Cortex of kidney (tissue), 1 donor: ENCODE results near the gene TRIM8.

Experiments
- DNase-seq: peaks from one replicate; lab custom pipeline; 2025; lab: John Stamatoyannopoulos, UW

Gene TRIM8, protein sequence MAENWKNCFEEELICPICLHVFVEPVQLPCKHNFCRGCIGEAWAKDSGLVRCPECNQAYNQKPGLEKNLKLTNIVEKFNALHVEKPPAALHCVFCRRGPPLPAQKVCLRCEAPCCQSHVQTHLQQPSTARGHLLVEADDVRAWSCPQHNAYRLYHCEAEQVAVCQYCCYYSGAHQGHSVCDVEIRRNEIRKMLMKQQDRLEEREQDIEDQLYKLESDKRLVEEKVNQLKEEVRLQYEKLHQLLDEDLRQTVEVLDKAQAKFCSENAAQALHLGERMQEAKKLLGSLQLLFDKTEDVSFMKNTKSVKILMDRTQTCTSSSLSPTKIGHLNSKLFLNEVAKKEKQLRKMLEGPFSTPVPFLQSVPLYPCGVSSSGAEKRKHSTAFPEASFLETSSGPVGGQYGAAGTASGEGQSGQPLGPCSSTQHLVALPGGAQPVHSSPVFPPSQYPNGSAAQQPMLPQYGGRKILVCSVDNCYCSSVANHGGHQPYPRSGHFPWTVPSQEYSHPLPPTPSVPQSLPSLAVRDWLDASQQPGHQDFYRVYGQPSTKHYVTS

DNA sequence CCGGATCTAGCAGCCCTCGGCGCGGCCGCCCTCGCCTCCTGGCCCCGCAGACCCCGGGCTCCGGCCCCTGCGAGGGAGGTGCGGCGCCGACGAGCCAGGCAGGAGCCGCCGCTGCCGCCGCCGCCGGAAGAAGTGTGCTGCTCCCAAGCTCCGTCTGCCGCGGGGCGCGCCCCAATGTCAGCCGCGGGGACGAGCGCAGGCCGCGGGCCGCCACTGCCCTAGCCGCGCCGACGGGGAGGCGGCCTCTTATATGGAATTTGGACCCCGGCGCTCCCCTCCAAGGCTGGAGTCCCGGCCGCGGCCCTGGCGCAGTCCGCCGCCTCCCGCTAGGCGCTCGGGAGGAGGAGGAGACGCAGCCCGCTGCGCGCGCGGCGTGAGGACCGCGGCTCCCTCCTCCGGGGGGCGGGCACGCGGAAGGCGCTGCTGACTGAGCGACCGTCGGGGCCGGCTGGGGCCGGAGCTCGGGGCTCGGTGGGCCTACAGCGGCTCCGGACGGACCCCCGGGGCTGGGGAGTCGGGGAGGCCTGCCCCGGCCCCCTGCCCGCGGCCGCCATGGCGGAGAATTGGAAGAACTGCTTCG lies at the start of gene TRIM8:
Gene TRIM8 (plus strand): TSS at position 414 of the 580 bp plus-strand sequence. CDS start 139 bp downstream, at position 553.
- no peak for DNase-seq

- DNase-seq, result no peak
Measured at GRCh38 chr10:102595293-102595692, 49.0 kb upstream of the TRIM8 start.

- DNase-seq, result no peak
Measured at GRCh38 chr10:102595897-102596296, 48.4 kb upstream of the TRIM8 start.

DNA sequence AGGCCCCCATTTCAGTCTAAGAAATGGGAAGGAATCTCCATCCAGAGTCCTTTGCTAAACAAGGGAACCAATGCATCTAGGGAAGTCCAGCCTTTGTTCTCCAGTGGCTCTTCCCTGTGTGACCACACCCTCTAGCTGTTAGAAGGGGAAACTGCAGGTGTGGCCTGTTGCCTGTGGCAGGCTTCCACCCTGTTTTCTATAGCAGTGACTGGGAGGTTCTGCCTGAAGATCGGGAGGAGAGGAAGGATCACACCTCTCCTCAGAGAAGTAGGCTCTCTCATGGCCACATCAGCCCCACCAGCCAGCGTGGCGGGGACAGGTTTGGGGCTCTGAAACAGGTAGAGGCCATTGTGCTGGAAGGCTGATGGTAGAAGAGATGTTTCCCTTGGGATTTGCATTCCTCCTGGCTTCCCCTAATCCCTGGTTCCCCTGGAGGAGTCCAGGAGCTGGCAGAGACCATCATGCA lies 47.7 kb upstream of the TRIM8 start:
- DNase-seq, result no peak

DNA sequence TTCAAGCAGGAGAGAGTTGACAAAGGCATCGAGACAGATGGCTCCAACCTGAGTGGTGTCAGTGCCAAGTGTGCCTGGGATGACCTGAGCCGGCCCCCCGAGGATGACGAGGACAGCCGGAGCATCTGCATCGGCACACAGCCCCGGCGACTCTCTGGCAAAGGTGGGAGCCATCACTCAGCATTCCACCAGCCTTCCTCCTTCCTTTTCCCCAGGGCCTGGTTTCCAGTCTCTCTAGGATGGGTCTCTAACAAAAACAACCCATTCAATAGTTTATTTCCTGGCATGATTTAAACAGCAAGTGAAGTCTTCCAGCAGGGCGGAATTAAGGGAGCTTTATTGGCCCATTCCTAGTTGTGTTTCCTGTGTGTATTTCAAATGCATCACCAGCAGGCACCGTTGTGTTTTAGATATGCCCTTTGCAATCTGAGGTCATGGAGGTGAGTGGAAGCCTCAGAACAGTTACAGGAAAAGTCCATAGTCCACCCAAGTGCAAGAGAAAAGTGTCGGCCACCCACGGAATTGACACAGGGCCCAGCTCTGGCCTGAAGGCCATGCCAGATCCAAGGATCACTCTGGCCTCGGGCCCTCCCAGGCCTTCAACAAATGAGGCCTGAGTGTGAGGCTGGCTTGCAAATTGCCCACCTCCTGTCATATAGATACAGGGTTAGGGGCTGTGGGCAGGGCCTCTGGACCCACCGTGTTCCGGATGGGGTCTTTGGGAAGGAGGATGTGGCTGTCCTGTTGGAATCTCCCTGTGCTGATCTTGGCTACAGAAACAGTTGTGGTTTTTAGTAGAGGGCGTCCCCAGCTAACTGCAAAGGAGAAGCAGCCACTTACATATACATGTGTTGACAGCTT lies 46.9 kb upstream of the TRIM8 start:
- no peak for DNase-seq

DNA sequence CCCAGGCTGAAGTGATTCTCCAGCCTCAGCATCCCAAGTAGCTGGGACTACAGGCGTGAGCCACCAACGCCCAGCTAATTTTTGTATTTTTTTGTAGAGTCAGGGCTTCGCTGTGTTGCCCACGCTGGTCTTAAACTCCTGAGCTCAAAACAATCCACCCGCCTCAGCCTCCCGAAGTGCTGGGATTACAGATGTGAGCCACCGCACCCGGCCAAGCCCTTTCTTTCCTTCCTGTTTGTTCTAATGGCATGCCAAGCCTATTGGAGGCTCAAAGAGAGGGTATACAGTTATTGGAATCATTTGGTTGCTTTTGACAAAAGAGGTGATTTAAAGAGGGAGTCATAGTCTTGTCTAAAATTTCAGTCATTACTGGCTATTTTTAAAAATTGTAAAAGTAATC lies 46.0 kb upstream of the TRIM8 start:
- no peak for DNase-seq

DNA sequence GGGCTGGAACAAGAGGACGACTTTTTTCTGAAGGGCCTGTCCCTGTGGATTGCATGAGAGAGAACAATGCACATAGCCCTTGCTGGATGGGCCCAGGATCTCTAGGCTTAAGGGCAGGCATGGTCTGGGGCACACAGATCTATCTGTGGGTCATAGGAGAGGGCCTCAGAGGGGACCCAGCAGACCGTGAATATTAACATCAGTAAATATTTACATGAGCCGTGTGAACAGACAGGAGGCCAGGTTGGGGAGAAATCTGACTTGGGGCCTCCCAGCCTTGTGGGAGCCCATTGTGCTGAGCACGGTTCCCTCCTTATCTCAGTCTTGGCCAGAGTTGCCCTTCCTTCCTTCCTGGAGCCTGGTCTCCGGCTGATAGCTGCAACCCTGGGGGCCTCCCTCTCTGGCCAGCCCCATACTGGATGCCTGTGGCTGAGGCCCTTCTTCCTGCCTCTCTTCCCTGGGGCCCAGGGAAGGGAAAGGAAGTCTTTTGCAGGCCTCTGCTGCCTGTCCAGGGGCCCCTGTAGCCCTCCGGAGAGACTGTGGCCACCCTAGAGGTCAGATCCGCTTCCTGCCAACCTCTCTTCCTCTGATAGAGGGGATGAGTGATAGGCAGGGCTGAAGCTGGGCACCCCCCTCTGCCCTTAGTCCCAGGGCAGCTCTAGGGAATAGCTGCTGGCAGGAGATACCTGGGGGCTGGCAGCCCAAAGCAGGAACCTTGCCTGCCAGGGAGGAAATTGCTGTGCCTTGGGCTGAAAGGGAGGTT lies 44.5 kb upstream of the TRIM8 start:
- no peak for DNase-seq

GRCh38 chr10:102600816-102601215 lies 43.5 kb upstream of the TRIM8 start:
- no peak for DNase-seq

- DNase-seq, result no peak
Measured at GRCh38 chr10:102601639-102602038, 42.6 kb upstream of the TRIM8 start.

DNA sequence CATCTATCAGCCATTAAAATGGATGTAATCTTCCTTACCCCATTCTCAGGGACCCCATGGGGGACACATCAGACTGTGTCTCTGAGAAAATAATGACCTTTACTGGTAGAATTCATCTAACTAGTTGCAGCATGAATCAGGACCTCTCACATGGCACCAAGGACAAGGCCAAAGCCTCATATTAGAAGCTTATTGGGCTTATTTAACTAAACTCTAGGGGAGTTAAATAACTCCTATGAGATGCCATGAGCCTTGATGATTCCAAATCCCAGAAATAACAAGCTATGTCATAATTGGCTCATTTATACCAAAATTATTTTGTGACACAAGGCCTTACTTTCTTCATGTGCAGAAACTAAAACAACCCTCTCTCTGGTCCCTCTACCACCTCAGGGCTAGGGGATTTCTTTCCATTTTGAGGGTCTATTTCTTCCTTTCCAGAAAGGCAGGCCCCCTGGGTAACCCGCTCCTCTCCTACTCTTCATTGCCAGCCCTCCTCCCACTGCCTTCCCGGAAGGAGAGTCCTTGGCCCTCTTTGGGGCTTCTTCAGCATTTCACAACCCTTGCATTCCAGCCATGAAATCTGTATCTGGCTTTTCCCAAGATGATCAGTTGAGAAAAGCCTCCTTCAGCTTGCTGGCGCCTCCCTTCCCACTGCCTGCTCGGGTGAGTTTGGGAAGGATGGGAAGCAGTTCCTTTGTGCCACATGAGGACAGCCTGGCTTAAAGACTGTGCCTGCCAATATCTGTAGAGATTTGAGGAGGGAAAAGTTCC lies 41.8 kb upstream of the TRIM8 start:
- DNase-seq, result no peak

- DNase-seq, result no peak
Measured at GRCh38 chr10:102603946-102604345, 40.3 kb upstream of the TRIM8 start.

- no peak for DNase-seq
Measured at GRCh38 chr10:102604439-102604841, 39.8 kb upstream of the TRIM8 start.

DNA sequence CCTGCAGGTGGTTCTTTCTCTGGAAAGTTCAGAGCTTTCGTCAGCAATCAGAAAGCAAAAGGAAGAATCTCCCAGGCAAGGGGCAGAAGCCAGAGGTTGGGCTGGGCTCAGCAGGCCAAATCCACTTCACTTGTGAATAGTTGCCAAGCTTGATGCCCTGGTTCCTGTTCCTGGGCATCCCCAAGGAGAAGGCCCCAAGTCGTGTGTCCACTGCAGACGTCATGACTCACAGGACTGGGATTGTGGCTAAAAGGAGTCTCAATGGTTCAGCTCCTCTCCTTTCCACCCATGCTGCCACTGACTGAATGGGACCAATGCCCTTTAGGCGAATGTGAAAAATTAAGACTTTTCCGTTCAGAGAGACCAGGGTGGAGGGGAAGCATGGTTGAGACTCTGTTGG lies 38.6 kb upstream of the TRIM8 start:
- DNase-seq, result no peak

DNA sequence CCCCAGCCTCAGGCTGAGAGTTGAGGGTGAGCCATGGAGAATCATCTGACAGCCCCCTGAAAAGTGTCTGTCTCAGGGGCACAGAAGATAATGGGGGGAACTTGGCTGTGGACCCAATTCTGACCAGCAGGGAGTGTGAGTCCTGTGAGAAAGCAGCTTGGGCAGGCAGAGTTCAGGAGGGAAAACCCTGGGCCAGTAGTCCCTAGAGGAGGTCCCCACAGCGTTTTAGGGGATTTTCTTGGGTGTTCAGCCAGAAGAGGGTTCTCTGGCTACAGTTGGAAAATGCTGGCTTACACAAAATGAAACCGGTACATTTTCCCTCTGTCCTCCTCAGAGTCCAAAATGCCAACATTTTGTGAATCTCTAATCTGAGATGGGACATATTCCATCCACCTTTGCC lies 35.8 kb upstream of the TRIM8 start:
- DNase-seq, result no peak

- DNase-seq, result no peak
Measured at GRCh38 chr10:102610441-102610887, 33.8 kb upstream of the TRIM8 start.

DNA sequence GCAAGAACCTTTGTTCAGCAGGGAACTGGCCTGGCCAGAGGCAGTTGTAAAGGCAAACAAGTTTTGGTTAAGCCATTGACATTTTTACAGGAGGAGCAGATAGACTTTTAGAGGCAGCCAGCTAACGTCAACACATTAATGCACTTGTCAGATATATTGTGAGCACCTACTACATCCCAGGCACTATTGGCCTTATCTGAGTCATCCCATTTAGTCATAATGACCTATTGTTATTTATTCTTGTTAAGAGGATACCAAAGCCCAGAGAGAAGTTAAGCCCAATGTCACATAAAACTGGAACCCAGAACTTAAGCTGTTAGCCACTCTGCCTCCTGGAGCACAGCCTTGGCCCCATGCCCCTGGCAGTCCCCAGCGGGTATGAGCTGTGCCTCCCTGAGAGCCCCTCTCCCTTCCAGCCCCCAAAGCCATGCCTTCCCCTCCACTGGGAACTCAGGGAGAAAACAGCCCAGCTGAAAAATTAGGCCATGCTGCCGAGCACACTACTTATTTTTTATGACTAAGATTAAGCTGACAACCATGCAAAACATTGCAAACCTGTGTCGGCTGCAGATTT lies 32.7 kb upstream of the TRIM8 start:
- no peak for DNase-seq

- no peak for DNase-seq
Measured at GRCh38 chr10:102612964-102613275, 31.4 kb upstream of the TRIM8 start.

DNA sequence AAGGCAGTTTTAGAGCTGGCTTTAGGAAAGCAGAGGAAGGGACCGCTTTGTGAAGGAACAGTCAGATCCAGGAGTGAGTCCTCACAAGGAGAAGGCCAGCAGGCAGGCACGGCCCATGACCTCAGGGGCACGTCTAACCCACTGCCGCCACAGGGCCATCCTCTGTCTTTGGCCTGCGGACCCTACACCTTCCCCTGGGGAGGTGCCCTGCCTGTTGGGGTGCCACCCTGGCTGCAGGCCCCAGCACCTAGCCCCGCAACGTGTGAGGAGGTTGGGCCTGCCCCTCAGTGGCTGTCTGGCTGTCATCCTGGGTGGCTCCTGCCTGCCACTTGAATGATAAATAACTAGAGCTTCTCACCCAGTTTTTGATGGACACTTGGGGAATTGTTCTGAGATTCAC lies 31.0 kb upstream of the TRIM8 start:
- DNase-seq, result no peak

DNA sequence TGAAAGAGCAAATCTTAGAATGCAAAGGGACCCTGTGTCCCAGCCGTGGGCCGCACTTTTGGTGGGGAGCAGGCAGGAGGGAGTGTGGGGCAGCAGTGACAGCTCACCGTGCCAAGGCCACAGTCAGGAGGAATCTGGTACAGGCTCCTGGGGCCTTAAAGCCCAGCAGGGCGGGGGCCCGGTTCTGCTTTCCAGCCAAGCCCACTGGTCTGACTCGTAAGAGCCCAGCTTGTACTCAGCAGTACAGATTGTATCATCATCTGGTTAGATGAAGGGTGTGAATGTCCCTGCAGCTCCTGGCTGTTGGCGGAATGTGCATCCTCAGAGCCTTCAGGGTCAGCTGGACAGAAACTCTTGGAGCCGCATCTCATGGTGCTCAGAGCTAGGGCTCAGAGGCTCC lies 30.5 kb upstream of the TRIM8 start:
- DNase-seq, result no peak

DNA sequence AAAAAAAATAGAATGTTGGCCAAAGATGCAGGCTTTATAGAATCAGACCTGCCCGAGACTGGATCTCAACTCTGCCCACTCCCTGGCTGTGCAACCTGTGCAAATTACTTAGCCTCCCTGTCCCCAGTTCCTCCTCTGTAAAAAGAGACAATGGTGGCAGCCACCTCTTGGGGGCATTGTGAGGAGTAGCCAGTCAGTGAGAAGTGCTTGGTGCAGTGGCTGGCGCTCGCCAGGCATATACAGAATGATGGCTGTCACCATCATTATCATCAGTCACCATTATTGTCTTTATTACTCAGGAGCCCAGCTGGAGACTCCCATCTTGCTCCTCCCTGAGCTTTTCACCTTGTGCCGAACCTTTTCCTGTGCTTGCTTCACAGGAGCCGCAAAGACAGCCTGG lies 29.4 kb upstream of the TRIM8 start:
- no peak for DNase-seq

DNA sequence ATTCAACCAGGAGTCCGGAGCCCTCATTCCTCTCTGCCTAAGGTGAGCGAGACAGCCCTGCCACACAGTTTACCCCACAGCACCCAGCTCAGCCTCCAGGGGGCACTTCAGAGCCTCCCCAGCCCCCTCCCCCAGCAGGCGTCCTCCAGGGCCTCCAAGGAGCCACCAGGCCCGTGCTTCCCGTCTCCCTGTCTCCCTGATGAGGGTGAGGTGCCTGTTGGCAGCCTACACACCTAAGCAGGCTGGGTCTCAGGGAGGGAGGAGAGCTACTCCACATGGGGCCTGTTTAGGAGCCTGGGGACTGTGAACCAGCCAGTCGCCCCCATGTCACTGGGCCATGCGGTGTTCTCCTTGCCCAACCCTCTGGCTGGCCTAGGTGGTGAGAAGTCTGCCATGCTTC lies 28.9 kb upstream of the TRIM8 start:
- no peak for DNase-seq
